Esophagus squamous epithelium (tissue), 4 donors: Measurements from ENCODE around the gene DAB2IP.

Source experiments
- POLR2A ChIP-seq, 4 donors: fragments of 450-650 bp; IDR thresholded peaks; one replicate each; pipeline ENCODE4 v1.6.1; 2017; ENCODE audit warnings: antibody characterized with exemption in 4 of 4, mild to moderate bottlenecking in 4 of 4, moderate library complexity in 3 of 4
- TF ChIP-seq, protein P1 (sequence below), 6 experiments: fragments of 450-650 bp in 4 of 6; fragments of 200-600 bp in 2 of 6; sonication (generic) in 2 of 6; IDR thresholded peaks; one replicate each; pipeline ENCODE4 v1.5.1; 2016 to 2019; ENCODE audit warnings: antibody characterized with exemption in 6 of 6, mild to moderate bottlenecking in 4 of 6, moderate library complexity in 4 of 6

DNA sequence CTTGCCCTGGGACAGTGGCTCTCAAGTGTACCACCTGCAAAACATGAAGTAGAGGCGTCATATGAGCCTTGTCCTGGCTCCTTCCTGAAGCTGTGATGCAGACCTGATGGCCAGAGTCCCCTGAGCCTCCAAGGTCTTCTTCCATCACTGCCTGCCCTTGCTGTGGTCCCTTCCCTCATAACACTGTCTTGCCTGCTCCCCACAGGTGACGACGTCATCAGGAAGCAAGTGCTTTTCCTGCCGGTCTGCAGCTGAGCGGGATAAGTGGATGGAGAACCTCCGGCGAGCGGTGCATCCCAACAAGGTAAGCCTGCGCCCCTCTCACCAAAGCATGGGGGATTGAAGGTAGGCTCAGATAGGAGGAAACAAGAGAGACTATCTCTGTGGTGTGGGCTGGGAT is 107.3 kb downstream of the DAB2IP start:
- TF ChIP-seq POLR2A (IDR thresholded peaks at IDR 0.05): no peak
- TF ChIP-seq, protein P1, sequence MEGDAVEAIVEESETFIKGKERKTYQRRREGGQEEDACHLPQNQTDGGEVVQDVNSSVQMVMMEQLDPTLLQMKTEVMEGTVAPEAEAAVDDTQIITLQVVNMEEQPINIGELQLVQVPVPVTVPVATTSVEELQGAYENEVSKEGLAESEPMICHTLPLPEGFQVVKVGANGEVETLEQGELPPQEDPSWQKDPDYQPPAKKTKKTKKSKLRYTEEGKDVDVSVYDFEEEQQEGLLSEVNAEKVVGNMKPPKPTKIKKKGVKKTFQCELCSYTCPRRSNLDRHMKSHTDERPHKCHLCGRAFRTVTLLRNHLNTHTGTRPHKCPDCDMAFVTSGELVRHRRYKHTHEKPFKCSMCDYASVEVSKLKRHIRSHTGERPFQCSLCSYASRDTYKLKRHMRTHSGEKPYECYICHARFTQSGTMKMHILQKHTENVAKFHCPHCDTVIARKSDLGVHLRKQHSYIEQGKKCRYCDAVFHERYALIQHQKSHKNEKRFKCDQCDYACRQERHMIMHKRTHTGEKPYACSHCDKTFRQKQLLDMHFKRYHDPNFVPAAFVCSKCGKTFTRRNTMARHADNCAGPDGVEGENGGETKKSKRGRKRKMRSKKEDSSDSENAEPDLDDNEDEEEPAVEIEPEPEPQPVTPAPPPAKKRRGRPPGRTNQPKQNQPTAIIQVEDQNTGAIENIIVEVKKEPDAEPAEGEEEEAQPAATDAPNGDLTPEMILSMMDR (IDR thresholded peaks at IDR 0.05): no peak
